RWPE2 (cell line): ENCODE measurements around the gene ZNF709.
"Not testable (repeated sequence)": the region's sequence is repeated elsewhere in the genome, so short reads cannot be mapped to it uniquely, and the experiment has no call there.

Experiments
- ATAC-seq: fragments of 200-7000 bp; cut with Tn5 transposase; 3 replicates; pipeline ENCODE4 v1.9.1; 2021; ENCODE audit warnings: low read depth
- DNase-seq: peaks from one replicate; pipeline ENCODE4 v3.0.0-alpha.2; 2020; ENCODE audit warnings: low spot score
- H3K27ac ChIP-seq: fragments of 450-650 bp; 2 replicates; pipeline ENCODE4 v1.5.1; 2017; ENCODE audit warnings: mild to moderate bottlenecking; ENCODE audit not compliant: poor library complexity, severe bottlenecking
- H3K27me3 ChIP-seq: fragments of 250-450 bp; sonication (Bioruptor Pico); 2 replicates; pipeline ENCODE4 v1.5.1; 2021; ENCODE audit warnings: mild to moderate bottlenecking, moderate library complexity; ENCODE audit not compliant: insufficient read depth, poor library complexity, severe bottlenecking
- H3K36me3 ChIP-seq: fragments of 250-450 bp; sonication (Bioruptor Pico); 2 replicates; pipeline ENCODE4 v1.5.1; 2020; ENCODE audit warnings: low read depth, mild to moderate bottlenecking, moderate library complexity
- H3K4me1 ChIP-seq: fragments of 250-450 bp; sonication (Bioruptor Pico); 2 replicates; pipeline ENCODE4 v1.5.1; 2021; ENCODE audit warnings: mild to moderate bottlenecking, moderate library complexity; ENCODE audit not compliant: insufficient read depth, poor library complexity, severe bottlenecking
- H3K4me3 ChIP-seq: fragments of 250-450 bp; sonication (Bioruptor Pico); 2 replicates; pipeline ENCODE4 v1.5.1; 2021; ENCODE audit warnings: mild to moderate bottlenecking, moderate library complexity; ENCODE audit not compliant: severe bottlenecking
- H3K9me3 ChIP-seq: fragments of 250-450 bp; sonication (Bioruptor Pico); 2 replicates; pipeline ENCODE4 v1.5.1; 2021; ENCODE audit warnings: mild to moderate bottlenecking, moderate library complexity; ENCODE audit not compliant: severe bottlenecking
- TF ChIP-seq, protein P1 (sequence below): fragments of 450-650 bp; IDR thresholded peaks from one replicate; pipeline ENCODE4 v1.5.1; 2017; ENCODE audit warnings: mild to moderate bottlenecking, moderate library complexity; ENCODE audit not compliant: poor library complexity, severe bottlenecking

ZNF709 gene

DNA sequence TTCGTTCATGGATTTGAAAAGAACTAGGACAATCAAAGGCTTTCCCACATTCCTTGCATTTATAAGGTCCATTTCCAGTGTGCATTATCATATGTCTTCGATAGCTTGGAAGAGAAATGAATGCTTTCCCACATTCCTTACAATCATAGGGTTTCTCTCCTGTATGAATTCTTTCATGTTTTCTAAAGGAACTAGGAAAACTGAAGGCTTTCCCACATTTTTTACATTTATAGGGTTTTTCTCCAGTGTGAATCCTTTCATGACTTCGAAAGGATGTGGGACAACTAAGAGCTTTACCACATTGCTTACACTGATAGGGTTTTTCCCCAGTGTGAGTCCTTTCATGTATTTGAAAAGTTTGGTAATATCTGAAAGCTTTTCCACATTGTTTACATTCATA is 19.8 kb downstream of the ZNF709 start:
- DNase-seq (no peak), ATAC-seq (no peak)
- Histone ChIP-seq H3K4me1 (no peaks in the 10 kb centered on the region), H3K4me3 (no peak overlapping the region), H3K27ac (no peak overlapping the region), H3K27me3 (no peaks in the 10 kb centered on the region), H3K9me3 (peaks cover 26% of the 10 kb centered on the region), H3K36me3 (peaks cover 14% of the 10 kb centered on the region)
- TF ChIP-seq, protein P1, sequence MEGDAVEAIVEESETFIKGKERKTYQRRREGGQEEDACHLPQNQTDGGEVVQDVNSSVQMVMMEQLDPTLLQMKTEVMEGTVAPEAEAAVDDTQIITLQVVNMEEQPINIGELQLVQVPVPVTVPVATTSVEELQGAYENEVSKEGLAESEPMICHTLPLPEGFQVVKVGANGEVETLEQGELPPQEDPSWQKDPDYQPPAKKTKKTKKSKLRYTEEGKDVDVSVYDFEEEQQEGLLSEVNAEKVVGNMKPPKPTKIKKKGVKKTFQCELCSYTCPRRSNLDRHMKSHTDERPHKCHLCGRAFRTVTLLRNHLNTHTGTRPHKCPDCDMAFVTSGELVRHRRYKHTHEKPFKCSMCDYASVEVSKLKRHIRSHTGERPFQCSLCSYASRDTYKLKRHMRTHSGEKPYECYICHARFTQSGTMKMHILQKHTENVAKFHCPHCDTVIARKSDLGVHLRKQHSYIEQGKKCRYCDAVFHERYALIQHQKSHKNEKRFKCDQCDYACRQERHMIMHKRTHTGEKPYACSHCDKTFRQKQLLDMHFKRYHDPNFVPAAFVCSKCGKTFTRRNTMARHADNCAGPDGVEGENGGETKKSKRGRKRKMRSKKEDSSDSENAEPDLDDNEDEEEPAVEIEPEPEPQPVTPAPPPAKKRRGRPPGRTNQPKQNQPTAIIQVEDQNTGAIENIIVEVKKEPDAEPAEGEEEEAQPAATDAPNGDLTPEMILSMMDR, result no peak

DNA sequence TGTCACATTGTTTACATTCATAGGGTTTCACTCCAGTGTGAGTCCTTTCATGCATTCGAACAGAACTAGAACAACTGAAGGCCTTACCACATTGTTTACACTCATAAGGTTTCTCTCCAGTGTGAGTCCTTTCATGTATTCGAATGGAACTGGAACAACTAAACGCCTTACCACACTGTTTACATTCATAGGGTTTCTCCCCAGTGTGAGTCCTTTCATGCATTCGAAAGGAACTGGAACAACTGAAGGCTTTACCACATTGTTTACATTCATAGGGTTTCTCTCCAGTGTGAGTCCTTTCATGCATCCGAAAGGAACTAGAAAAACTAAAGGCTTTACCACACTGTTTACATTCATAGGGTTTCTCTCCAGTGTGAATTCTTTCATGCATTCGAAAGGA is 20.5 kb downstream of the ZNF709 start:
- not testable (repeated sequence) for DNase-seq, H3K4me3 ChIP-seq, ATAC-seq, H3K27me3 ChIP-seq, H3K4me1 ChIP-seq, H3K27ac ChIP-seq
- H3K9me3 ChIP-seq, result peaks cover 26% of the 10 kb centered on the region
- H3K36me3 ChIP-seq, result peaks cover 14% of the 10 kb centered on the region

DNA sequence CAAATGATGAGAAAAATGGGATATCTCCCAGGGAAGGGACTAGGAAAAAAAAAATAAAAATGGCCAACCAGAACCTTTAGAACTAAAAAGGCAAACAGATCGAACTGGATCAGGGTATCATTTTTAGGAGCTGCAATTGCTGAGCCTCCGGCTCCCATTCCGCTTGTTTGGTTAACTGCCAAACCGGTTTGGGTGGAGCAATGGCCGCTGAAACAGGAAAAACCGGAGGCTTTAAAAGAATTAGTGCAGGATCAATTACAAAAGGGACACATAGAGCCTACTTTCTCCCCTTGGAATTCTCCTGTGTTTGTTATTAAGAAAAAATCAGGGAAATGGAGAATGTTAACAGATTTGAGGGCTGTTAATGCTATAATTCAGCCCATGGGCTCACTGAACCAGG is 31.1 kb downstream of the ZNF709 start:
- DNase-seq (no peak), ATAC-seq (no peak)
- Histone ChIP-seq H3K27ac (no peak overlapping the region), H3K9me3 (no peaks in the 10 kb centered on the region), H3K27me3 (no peaks in the 10 kb centered on the region), H3K4me3 (no peak overlapping the region), H3K4me1 (no peaks in the 10 kb centered on the region), H3K36me3 (no peaks in the 10 kb centered on the region)
- TF ChIP-seq, protein P1, result no peak

DNA sequence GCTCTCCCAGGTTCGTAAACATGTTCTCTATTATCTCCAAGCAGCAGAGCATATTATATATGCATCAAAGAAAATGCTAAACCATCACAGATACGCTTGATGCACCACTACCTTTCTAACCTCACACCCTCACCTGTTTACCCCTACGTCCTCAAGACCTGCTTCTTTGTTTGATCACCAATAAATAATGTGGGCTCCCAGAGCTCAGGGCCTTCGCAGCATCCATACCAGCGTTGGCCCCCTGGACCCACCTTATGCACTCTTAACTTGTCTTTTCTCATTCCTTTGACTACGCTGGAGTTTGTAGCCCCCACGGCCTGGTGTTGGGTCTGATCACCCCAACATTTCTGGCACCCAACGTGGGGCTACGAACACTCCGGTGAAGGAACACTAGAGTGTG is 33.8 kb downstream of the ZNF709 start:
- Histone ChIP-seq H3K9me3 (no peaks in the 10 kb centered on the region), H3K27ac (no peak overlapping the region), H3K36me3 (no peaks in the 10 kb centered on the region), H3K27me3 (no peaks in the 10 kb centered on the region), H3K4me3 (no peak overlapping the region), H3K4me1 (no peaks in the 10 kb centered on the region)
- TF ChIP-seq, protein P1, result no peak
- ATAC-seq (no peak), DNase-seq (no peak)

DNA sequence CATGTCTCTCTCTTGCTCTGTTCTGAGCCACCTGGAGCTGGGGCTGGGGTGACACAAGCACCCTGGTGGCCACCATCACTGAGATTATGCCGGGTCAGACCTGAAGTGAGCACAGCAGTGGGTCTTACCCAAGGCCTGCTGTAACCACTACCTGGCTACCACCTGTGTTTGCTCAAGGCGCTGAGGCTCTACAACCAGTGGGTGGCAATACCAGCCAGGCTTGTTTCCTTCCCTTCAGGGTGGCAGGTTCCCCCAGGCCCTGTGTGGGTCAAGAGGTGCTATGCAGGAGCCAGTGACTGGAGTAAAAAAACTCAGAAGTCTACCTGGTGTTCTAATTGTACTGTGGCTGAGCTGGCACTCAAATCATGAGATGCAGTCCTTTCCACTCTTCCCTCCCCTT is 35.8 kb downstream of the ZNF709 start:
- Histone ChIP-seq H3K4me1 (no peaks in the 10 kb centered on the region), H3K27ac (no peak overlapping the region), H3K4me3 (no peak overlapping the region), H3K36me3 (no peaks in the 10 kb centered on the region), H3K27me3 (no peaks in the 10 kb centered on the region), H3K9me3 (no peaks in the 10 kb centered on the region)
- ATAC-seq (no peak), DNase-seq (no peak)
- TF ChIP-seq, protein P1, result no peak
